GM12878 (cell line): ENCODE data around the gene BRCA1. TPM values are rescaled to one million over a fixed set of nuclear protein-coding genes. Genes with fewer than 3 reads are reported as not detected.

Source experiments
- BRCA1 ChIP-seq: IDR thresholded peaks from 2 replicates; pipeline ENCODE4 v1.6.1; 2011; ENCODE audit warnings: low read depth, low read length, improper control_type of control experiment
- CBFB ChIP-seq: IDR thresholded peaks from 2 replicates; pipeline ENCODE4 v1.6.1; 2016; ENCODE audit warnings: antibody characterized with exemption, low read depth
- HDAC2 ChIP-seq: fragments of 200-600 bp; sonication (generic); IDR thresholded peaks from 2 replicates; pipeline ENCODE4 v1.6.1; 2017
- IKZF2 ChIP-seq, 2 experiments: fragments of 450-650 bp; IDR thresholded peaks; 2 replicates each; pipeline ENCODE4 v1.6.1; 2017; ENCODE audit warnings: mild to moderate bottlenecking in 2 of 2, moderate library complexity in 2 of 2
- IRF4 ChIP-seq: IDR thresholded peaks from 2 replicates; pipeline ENCODE4 v1.6.1; 2011; ENCODE audit warnings: low read depth, low read length
- NR2C2 ChIP-seq: IDR thresholded peaks from 2 replicates; pipeline ENCODE4 v1.6.1; 2011; ENCODE audit warnings: borderline replicate concordance, low read depth; ENCODE audit not compliant: control insufficient read depth, insufficient read length
- SMC3 ChIP-seq: IDR thresholded peaks from 2 replicates; pipeline ENCODE4 v1.6.1; 2011; ENCODE audit warnings: low read length, improper control_type of control experiment, borderline replicate concordance
- TARDBP ChIP-seq: IDR thresholded peaks from 2 replicates; pipeline ENCODE4 v1.6.1; 2016; ENCODE audit warnings: borderline replicate concordance
- polyA plus RNA-seq, 11 experiments: library from polyadenylated mRNA; depleted of rRNA in 4 of 11; unstranded in 6 of 11; stranded (reverse) in 5 of 11; fragments of >200 nt; fragmentation: Nextera tagmentation in 4 of 11; fragmentation: Illumina TruSeq in 1 of 11; extraction: Ambion mirVana in 4 of 11; extraction: Trizol in 1 of 11; gene quantifications; 1 replicate in 1 of 11; 2 replicates in 10 of 11; pipeline versions ENCODE4 v1.2.1 to v1.2.3, GENCODE V29; 2011 to 2016; ENCODE audit warnings: inconsistent platforms in 2 of 11, missing spikeins in 2 of 11, low read depth in 1 of 11
- total RNA-seq, 4 experiments: library from RNA; depleted of rRNA in 3 of 4; stranded (reverse); fragments of >200 nt in 3 of 4; fragmentation: Illumina TruSeq in 1 of 4; extraction: Trizol in 1 of 4; gene quantifications; 2 replicates each; pipeline versions ENCODE4 v1.2.1 to v1.2.3, GENCODE V29; 2013 to 2021
- TF ChIP-seq, protein P1 (sequence below): fragments of 450-650 bp; conservative IDR thresholded peaks from 2 replicates; pipeline ENCODE4 v1.6.1; 2017; ENCODE audit warnings: mild to moderate bottlenecking, moderate library complexity
- TF ChIP-seq, protein P2 (sequence below): fragments of 450-650 bp; formaldehyde crosslinking; IDR thresholded peaks from 2 replicates; pipeline ENCODE4 v1.5.0; 2022; ENCODE audit warnings: mild to moderate bottlenecking, missing genetic modification characterization
- TF ChIP-seq, protein P3 (sequence below): fragments of 450-650 bp; IDR thresholded peaks from 2 replicates; pipeline ENCODE4 v1.6.1; 2017; ENCODE audit warnings: borderline replicate concordance
- TF ChIP-seq, protein P4 (sequence below): IDR thresholded peaks from 2 replicates; pipeline ENCODE4 v1.6.1; 2011; ENCODE audit warnings: low read depth, low read length, improper control_type of control experiment, borderline replicate concordance
- TF ChIP-seq, protein P5 (sequence below): IDR thresholded peaks from 2 replicates; pipeline ENCODE4 v1.6.1; 2011; ENCODE audit warnings: borderline replicate concordance, low read depth, mild to moderate bottlenecking, moderate library complexity, mixed read lengths, low read length; ENCODE audit not compliant: insufficient read depth; ENCODE audit errors: extremely low read length

Gene BRCA1
- total and polyA plus RNA-seq, 10 of the 15 experiments (the other 5 are each of a cell fraction or from before 2014, with no cell fraction given) = 16.8 to 71.2 (median 44.2) TPM

DNA sequence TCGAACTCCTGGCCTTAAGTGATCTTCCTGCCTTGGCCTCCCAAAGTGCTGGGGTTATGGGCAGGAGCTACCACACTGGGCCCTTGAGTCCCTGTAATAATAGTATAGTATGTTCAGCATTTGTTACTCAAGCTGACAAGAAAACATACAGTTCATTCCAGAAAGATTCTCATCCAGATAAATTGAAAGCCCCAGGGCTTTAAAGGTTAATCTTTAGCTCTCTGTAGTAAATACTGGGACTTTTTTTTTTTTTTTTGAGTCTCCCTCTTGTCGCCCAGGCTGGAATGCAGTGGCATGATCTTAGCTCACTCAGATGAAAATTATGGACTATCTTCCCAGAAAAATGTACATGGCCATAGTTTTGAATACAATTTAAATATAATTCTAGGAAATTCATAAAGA is 11.0 kb downstream of the BRCA1 start (continued):
- TF ChIP-seq, protein P1, sequence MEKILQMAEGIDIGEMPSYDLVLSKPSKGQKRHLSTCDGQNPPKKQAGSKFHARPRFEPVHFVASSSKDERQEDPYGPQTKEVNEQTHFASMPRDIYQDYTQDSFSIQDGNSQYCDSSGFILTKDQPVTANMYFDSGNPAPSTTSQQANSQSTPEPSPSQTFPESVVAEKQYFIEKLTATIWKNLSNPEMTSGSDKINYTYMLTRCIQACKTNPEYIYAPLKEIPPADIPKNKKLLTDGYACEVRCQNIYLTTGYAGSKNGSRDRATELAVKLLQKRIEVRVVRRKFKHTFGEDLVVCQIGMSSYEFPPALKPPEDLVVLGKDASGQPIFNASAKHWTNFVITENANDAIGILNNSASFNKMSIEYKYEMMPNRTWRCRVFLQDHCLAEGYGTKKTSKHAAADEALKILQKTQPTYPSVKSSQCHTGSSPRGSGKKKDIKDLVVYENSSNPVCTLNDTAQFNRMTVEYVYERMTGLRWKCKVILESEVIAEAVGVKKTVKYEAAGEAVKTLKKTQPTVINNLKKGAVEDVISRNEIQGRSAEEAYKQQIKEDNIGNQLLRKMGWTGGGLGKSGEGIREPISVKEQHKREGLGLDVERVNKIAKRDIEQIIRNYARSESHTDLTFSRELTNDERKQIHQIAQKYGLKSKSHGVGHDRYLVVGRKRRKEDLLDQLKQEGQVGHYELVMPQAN = no peak
- TF ChIP-seq, protein P2, sequence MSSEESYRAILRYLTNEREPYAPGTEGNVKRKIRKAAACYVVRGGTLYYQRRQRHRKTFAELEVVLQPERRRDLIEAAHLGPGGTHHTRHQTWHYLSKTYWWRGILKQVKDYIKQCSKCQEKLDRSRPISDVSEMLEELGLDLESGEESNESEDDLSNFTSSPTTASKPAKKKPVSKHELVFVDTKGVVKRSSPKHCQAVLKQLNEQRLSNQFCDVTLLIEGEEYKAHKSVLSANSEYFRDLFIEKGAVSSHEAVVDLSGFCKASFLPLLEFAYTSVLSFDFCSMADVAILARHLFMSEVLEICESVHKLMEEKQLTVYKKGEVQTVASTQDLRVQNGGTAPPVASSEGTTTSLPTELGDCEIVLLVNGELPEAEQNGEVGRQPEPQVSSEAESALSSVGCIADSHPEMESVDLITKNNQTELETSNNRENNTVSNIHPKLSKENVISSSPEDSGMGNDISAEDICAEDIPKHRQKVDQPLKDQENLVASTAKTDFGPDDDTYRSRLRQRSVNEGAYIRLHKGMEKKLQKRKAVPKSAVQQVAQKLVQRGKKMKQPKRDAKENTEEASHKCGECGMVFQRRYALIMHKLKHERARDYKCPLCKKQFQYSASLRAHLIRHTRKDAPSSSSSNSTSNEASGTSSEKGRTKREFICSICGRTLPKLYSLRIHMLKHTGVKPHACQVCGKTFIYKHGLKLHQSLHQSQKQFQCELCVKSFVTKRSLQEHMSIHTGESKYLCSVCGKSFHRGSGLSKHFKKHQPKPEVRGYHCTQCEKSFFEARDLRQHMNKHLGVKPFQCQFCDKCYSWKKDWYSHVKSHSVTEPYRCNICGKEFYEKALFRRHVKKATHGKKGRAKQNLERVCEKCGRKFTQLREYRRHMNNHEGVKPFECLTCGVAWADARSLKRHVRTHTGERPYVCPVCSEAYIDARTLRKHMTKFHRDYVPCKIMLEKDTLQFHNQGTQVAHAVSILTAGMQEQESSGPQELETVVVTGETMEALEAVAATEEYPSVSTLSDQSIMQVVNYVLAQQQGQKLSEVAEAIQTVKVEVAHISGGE (CRISPR knock-in tag) = no peak
- TF ChIP-seq, protein P3, sequence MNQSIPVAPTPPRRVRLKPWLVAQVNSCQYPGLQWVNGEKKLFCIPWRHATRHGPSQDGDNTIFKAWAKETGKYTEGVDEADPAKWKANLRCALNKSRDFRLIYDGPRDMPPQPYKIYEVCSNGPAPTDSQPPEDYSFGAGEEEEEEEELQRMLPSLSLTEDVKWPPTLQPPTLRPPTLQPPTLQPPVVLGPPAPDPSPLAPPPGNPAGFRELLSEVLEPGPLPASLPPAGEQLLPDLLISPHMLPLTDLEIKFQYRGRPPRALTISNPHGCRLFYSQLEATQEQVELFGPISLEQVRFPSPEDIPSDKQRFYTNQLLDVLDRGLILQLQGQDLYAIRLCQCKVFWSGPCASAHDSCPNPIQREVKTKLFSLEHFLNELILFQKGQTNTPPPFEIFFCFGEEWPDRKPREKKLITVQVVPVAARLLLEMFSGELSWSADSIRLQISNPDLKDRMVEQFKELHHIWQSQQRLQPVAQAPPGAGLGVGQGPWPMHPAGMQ = no peak
- no peak for TF ChIP-seq CBFB
- no peak for TF ChIP-seq NR2C2
- no peak for TF ChIP-seq SMC3
- no peak for TF ChIP-seq TARDBP
- no peak for TF ChIP-seq IRF4
- TF ChIP-seq, protein P4, sequence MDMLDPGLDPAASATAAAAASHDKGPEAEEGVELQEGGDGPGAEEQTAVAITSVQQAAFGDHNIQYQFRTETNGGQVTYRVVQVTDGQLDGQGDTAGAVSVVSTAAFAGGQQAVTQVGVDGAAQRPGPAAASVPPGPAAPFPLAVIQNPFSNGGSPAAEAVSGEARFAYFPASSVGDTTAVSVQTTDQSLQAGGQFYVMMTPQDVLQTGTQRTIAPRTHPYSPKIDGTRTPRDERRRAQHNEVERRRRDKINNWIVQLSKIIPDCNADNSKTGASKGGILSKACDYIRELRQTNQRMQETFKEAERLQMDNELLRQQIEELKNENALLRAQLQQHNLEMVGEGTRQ = no peak
- TF ChIP-seq HDAC2 = no peak
- TF ChIP-seq BRCA1 = no peak
- TF ChIP-seq IKZF2 (IDR thresholded peaks at IDR 0.05) = no peak
- TF ChIP-seq, protein P5, sequence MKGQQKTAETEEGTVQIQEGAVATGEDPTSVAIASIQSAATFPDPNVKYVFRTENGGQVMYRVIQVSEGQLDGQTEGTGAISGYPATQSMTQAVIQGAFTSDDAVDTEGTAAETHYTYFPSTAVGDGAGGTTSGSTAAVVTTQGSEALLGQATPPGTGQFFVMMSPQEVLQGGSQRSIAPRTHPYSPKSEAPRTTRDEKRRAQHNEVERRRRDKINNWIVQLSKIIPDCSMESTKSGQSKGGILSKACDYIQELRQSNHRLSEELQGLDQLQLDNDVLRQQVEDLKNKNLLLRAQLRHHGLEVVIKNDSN = no peak
